Measurements from ENCODE around the gene GOLGA8N.

GOLGA8N gene

DNA sequence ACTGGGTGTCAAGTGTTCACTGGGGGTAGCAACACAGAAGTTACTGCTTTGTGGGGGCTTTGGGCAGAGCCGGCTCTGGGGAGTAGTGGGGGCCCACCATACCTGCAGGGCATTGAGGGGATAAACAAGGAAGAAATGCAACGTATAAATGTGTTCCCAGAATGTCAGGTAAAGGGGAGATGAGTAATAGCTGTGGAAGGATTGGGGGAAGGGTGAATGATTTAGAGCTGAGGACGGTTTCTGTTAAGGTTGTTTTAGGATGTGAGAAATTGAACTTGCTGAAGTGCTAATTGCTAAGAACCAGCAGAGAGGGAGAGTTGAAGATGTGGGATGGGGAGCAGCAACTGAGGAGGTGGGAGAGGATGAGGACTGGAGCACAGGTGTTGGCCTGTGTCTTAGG is 58.9 kb downstream of the GOLGA8N start:
- DNase-seq = no peak

DNA sequence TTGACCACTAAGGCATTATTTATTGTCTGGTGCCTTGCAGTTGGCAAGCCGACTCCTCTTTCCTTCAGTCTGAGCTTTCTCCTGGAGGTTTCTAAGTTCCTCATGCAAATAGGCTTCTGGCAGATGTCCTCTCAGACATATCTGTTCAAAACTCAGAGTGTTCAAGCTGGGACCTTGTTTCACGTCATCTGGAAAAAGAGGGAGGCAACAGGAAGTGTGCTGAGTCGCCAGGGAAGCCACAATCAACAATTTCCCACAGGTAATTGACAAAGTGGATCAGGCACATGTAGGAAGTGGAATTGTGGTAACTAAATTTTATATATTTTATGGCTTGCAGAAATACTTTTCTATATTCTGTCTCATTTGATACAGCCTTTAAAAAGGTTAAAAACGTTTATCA is 62.8 kb downstream of the GOLGA8N start:
- DNase-seq = no peak

DNA sequence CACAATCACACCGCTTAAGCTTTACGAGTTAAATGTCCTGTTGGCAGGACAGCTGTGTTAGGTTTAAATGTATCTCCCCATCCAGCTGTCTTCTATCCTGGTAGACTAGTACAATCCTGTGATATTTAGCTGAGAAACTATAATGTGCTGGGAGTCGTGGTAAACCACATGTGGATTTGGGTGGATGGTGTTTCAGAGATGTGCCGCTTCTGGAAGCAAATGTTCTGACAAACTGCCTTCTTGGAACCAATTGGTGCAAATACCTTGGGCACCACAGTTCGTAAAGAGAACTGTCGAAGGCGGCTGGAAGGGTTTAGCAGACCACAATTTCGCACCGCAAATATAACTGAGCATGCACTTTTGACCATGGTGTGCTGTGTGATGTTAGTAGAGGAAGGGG is 63.2 kb downstream of the GOLGA8N start:
- DNase-seq = no peak
